ENCODE data around the gene TRAFD1.

TRAFD1 gene

DNA sequence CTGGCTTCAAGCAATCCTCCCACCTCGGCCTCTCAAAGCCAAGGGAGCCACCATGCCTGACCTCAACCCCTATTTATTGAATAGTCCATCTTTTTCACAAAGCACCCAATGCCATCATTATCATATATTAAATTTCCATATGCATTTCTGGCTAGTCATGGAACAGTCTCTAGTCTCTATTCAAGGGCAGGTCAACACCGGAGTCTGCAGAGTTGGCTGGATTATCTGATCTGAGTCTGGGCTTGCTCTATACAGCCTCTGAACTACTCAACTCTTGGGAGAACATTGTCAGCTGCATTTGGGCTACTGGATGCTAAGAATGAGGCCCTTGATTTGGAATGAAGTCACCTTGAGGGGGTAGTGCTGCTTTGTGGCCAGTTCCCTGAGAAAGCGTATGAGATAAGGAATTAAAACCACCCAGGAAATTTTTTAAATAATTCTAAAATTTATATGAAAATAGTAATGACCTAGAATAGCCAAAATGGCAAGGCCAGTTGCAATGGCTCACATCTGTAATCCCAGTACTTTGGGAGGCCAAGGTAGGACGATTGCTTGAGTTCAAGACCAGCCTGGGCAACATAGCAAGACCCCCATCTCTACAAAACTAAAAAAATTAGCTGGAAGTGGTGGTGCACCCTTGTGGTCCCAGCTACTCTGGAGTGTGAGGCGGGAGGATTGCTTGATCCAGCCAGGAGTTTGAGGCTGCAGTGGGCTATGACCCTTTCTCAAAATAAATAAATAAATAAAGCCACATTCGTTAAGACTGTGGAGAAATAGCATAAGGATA lies 9.9 kb upstream of the TRAFD1 start:
- DNase-seq: no peak

DNA sequence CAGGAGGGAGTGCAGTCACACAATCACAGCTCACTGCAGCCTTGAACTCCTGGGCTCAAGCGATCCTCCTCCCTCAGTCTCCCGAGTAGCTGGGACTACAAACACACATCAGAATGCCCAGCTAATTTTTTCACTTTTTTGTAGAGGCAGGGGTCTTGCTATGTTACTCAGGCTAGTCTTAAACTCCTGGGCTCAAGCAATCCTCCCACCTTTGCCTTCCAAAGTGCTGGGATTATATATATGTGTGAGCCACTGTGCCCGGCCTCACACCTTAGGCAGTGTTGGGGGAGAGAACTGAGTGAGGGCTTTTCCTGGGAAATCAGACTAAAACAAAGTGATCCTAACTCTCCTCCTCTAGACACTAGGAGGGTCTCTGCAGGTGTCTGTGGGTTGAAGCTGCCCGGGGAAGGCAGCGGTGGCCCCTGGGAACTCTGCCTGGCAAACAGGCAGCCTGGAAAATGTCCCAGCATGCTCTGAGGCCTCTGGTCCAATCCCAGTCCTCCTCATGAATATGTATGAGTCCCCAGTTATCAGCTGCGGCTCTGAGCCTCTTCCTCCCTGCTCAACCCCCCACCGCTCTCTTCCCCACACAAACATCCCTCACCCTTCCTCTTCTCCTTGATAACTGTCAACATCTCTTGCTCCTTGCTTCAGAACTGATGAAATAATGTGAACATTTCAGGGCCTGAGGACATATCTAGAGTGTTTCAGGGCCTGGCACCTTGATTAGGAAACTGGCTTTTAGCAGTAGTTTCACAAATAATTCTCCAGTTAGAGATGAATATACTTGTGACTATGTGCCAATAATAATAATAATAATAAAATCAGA lies 8.9 kb upstream of the TRAFD1 start:
- peak; percentile 14 to 15 for DNase-seq

DNA sequence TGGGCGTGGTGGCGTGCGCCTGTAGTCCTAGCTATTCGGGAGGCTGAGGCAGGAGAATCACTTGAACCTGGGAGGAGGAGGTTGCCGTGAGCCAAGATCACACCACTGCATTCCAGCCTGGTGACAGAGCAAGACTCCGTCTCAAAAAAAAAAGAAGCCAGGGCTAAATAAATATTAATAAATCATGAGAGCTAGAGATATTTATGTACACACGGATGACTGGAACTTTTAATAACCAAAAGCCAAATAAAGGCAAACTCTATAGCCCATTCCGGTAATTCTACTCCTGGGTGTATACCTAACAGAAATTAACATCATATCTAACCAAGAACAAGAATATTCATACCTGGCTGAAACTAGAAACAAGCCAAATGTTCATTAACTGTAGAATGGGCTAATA lies 7.7 kb upstream of the TRAFD1 start:
- DNase-seq: no peak

- no peak for DNase-seq
These were observed 3.4 kb upstream of the TRAFD1 start for GRCh38 chr12:112121780-112122565.

- DNase-seq: no peak
These were observed 2.3 kb upstream of the TRAFD1 start for GRCh38 chr12:112122823-112123690.

DNA sequence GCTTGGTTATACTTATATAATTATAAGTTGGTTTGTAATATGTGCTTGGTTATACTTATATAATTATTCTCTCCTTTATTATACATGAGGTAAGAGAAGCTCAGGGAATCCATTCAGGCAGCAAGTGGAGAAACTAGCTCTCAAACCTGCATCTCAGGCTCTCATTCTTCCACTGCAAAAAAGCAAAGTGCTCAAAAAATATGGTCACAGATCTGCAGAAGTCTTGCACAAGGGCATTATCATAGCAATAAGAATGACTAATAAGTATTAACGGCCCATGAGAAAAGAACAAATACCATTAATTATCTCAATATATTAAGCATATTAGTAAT lies 476 bp upstream of the TRAFD1 start:
- no peak for DNase-seq

GRCh38 chr12:112126000-112126438 lies 659 bp downstream of the TRAFD1 start:
- DNase-seq: peak in 1 of 2 donors; percentile 23

GRCh38 chr12:112126911-112127310 lies 1.6 kb downstream of the TRAFD1 start:
- DNase-seq: peak in 1 of 2 donors; percentile 10

GRCh38 chr12:112130441-112130998 lies 5.2 kb downstream of the TRAFD1 start:
- DNase-seq: peak; percentile 13 to 90

DNA sequence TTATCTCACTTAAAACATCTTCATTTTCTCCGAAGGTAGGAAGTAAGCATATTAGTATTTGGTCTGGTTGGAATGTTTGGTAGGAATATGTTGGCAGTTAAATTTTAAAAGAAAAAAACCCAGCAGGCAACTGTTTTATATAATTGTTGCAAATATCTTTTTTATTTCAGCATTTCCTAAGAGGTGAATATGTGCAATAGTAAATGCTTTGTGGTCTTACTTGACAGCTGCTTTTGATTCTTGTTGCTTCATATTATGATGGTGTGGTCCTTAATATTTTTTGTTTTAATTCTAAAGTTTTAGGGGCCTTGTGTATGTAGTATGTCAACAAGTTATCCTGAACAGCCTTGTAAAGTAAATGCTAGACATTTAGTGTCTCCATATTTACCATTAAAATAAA lies 6.3 kb downstream of the TRAFD1 start:
- no peak for DNase-seq

GRCh38 chr12:112133418-112133817 lies 8.1 kb downstream of the TRAFD1 start:
- no peak for DNase-seq

GRCh38 chr12:112134731-112135130 lies 9.4 kb downstream of the TRAFD1 start:
- DNase-seq: no peak

GRCh38 chr12:112140728-112141127 lies 15.4 kb downstream of the TRAFD1 start:
- no peak for DNase-seq

GRCh38 chr12:112146123-112146522 lies 20.8 kb downstream of the TRAFD1 start:
- no peak for DNase-seq

DNA sequence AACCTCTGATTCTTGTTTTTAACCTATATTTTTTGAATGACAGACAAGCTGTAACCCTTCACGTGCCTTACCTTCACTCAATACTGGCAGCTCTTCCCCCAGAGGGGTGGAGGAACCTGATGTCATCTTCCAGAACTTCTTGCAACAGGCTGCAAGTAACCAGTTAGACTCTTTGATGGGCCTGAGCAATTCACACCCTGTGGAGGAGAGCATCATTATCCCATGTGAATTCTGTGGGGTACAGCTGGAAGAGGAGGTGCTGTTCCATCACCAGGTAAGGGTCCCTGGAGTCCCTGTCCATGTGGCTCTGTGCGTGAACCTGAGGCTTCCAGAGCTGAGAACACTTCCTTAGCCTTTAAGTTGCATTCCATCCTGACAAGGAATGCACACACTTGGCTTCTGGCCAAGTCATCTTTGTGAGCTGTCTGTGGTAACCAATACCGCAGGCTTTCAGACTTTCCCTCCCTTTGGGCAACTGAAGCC lies 22.7 kb downstream of the TRAFD1 start:
- DNase-seq: no peak

- no peak for DNase-seq
These were observed 24.2 kb downstream of the TRAFD1 start for GRCh38 chr12:112149596-112149995.

DNA sequence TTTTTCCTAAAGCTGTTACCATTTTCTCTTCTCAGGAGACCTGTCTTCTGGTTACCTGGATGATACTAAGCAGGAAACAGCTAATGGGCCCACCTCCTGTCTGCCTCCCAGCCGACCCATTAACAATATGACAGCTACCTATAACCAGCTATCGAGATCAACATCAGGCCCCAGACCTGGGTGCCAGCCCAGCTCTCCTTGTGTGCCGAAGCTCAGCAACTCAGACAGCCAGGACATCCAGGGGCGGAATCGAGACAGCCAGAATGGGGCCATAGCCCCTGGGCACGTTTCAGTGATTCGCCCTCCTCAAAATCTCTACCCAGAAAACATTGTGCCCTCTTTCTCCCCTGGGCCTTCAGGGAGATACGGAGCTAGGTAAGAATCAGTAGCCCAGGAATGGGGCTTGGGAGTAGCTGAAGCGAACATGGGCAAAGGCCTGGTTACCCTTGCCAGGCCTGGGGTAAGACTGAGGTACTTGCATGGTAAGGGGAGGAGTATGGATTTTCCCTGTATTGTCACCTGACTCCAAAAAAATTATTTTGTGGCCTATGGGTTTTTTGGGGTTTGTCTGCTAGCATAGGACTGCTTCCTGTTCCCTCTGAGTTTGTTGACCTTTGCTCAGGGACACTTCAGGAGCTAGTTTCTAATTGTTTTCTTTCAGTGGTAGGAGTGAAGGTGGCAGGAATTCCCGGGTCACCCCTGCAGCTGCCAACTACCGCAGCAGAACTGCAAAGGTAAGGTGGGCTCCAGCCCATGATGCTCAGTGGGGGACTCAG lies 26.6 kb downstream of the TRAFD1 start:
- DNase-seq: no peak

GRCh38 chr12:112153181-112153892 lies 28.0 kb downstream of the TRAFD1 start:
- DNase-seq: no peak

DNA sequence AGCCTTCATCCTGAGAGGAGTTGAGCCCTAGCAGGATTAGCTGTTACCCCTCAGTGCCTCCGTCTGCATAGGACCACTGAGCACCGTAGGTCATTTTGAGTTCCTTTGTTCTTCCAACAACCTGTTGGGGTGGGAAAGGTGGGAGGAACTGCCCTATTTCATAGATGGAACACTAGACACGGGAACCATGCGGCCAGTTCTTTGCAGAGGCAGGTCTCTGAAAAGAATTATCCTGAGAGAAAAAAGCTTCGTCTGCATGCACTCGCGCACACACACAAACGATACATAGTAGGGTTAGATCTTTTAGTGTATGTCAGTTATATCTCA lies 28.5 kb downstream of the TRAFD1 start:
- DNase-seq: no peak

DNA sequence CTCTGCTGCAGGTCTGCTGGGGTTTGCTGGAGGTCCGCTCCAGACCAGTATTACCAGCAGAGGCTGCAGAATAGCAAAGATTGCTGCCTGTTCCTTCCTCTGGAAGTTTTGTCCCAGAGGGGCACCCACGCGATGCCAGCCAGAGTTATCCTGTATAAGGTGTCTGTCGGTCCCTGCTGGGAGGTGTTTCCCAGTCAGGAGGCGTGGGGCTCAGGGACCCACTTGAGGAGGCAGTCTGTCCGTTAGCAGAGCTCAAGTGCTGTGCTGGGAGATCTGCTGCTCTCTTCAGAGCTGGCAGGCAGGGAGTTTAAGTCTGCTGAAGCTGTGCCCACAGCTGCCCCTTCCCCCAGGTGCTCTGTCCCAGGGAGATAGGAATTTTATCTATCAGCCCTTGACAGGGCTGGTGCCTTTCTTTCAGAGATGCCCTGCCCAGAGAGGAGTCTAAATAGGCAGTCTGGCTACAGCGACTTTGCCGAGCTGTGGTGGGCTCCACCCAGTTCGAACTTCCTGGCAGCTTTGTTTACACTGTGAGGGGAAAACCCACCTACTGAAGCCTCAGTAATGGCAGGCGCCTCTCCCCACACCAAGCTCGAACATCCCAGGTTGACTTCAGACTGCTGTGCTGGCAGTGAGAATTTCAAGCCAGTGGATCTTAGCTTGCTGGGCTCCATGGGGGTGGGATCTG lies 33.2 kb downstream of the TRAFD1 start:
- peak; percentile 44 to 64 for DNase-seq
